Esophagus muscularis mucosa (tissue), 4 donors: ENCODE results near the gene GINS1. TPM values are rescaled to one million over a fixed set of nuclear protein-coding genes. Genes with fewer than 3 reads are reported as not detected.

Experiments used
- DNase-seq: peaks from one replicate; pipeline ENCODE4 v3.0.0-alpha.2; 2017; ENCODE audit errors: extremely low spot score
- H3K27ac ChIP-seq, 4 donors: fragments of 200-600 bp; sonication (generic); replicated peaks in 1 of 4; 1 replicate in 3 of 4; 2 replicates in 1 of 4; pipeline ENCODE4 v1.5.1; 2016 to 2019; ENCODE audit warnings: mild to moderate bottlenecking in 1 of 4
- H3K27me3 ChIP-seq, 4 donors: fragments of 200-600 bp; sonication (generic); one replicate each; pipeline versions ENCODE4 v1.5.1 to v1.6.0; 2016 to 2019
- H3K36me3 ChIP-seq, 4 donors: fragments of 200-600 bp; sonication (generic); one replicate each; pipeline ENCODE4 v1.5.1; 2016 to 2019
- H3K4me1 ChIP-seq, 4 donors: fragments of 200-600 bp; sonication (generic); one replicate each; pipeline ENCODE4 v1.5.1; 2016 to 2019
- H3K4me3 ChIP-seq, 4 donors: fragments of 200-600 bp; sonication (generic); 1 replicate in 2 of 4; 2 replicates in 2 of 4; pipeline ENCODE4 v1.5.1; 2016 to 2019; ENCODE audit warnings: mild to moderate bottlenecking in 4 of 4, moderate library complexity in 1 of 4
- H3K9me3 ChIP-seq, 4 donors: fragments of 200-600 bp; sonication (generic); 1 replicate in 3 of 4; 2 replicates in 1 of 4; pipeline ENCODE4 v1.5.1; 2016 to 2019
- EP300 ChIP-seq: sonication (generic); formaldehyde crosslinking; IDR thresholded peaks from one replicate; pipeline ENCODE4 v1.6.1; 2017; ENCODE audit warnings: antibody characterized with exemption
- POLR2A ChIP-seq: fragments of 450-650 bp; IDR thresholded peaks from one replicate; pipeline ENCODE4 v1.6.1; 2017; ENCODE audit warnings: antibody characterized with exemption, moderate library complexity, mild to moderate bottlenecking, low read depth
- POLR2AphosphoS5 ChIP-seq, 2 donors: sonication (generic); formaldehyde crosslinking; IDR thresholded peaks; one replicate each; pipeline ENCODE4 v1.6.1; 2017; ENCODE audit warnings: antibody characterized with exemption in 2 of 2
- WGBS: methylation state at CpG from one replicate; pipeline ENCODE4 v1.1.5; 2018; 5-methylcytosine and 5-hydroxymethylcytosine counted together
- intact Hi-C: fragments of 100-400 bp; cut with DNase I; formaldehyde crosslinking; loops from one replicate; pipeline ENCODE4 v1.15.1; 2023
- total RNA-seq, 4 donors: library from RNA; depleted of rRNA; stranded (reverse); fragments of >200 nt; gene quantifications; one replicate each; pipeline versions ENCODE4 v1.1.0 to v1.2.1, GENCODE V29; 2016
- TF ChIP-seq, protein P1 (sequence below), 3 experiments: fragments of 200-600 bp in 2 of 3; fragments of 450-650 bp in 1 of 3; sonication (generic) in 2 of 3; IDR thresholded peaks; one replicate each; pipeline ENCODE4 v1.5.1; 2017 to 2019; ENCODE audit warnings: antibody characterized with exemption in 3 of 3, mild to moderate bottlenecking in 2 of 3, moderate library complexity in 1 of 3

The GINS1 gene
- total RNA-seq, 4 donors from 2014 or later = 0.33 to 0.63 (median 0.47) TPM

DNA sequence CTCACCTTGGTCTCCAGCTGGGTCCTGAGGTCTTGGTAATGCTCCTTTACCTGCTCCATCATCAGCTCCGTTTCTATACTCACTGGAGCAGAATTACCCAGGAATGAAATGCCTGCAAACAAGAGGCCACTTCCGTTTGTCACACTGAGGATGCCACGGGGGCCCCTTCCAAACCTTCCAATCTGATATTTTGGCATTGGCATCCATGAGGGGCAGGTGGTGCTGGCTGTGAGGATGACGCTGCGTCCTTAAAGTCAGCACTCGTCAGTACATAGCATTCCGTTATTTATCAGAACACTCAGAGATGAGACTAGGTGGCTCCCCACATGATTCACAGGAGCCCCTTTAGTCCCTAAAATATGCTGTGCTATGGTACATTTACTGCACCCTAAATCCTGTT is 72.7 kb downstream of the GINS1 start:
- H3K9me3 ChIP-seq = no peaks in the 10 kb centered on the region
- H3K27me3 ChIP-seq = no peaks in the 10 kb centered on the region
- intact Hi-C loops = no loop called here
- no peak for DNase-seq
- TF ChIP-seq POLR2AphosphoS5 (IDR thresholded peaks at IDR 0.05) (no peak), POLR2A (no peak), EP300 (no peak)
- TF ChIP-seq, protein P1, sequence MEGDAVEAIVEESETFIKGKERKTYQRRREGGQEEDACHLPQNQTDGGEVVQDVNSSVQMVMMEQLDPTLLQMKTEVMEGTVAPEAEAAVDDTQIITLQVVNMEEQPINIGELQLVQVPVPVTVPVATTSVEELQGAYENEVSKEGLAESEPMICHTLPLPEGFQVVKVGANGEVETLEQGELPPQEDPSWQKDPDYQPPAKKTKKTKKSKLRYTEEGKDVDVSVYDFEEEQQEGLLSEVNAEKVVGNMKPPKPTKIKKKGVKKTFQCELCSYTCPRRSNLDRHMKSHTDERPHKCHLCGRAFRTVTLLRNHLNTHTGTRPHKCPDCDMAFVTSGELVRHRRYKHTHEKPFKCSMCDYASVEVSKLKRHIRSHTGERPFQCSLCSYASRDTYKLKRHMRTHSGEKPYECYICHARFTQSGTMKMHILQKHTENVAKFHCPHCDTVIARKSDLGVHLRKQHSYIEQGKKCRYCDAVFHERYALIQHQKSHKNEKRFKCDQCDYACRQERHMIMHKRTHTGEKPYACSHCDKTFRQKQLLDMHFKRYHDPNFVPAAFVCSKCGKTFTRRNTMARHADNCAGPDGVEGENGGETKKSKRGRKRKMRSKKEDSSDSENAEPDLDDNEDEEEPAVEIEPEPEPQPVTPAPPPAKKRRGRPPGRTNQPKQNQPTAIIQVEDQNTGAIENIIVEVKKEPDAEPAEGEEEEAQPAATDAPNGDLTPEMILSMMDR (IDR thresholded peaks at IDR 0.05) = no peak
- H3K4me1 ChIP-seq = no peaks in the 10 kb centered on the region
- H3K36me3 ChIP-seq = peaks cover 4 to 73% (median 34%) of the 10 kb centered on the region in 4 donors
- no peak overlapping the region for H3K4me3 ChIP-seq
- no peak overlapping the region for H3K27ac ChIP-seq
- WGBS = 92% methylated on average over 7 of the region's 7 CpGs

DNA sequence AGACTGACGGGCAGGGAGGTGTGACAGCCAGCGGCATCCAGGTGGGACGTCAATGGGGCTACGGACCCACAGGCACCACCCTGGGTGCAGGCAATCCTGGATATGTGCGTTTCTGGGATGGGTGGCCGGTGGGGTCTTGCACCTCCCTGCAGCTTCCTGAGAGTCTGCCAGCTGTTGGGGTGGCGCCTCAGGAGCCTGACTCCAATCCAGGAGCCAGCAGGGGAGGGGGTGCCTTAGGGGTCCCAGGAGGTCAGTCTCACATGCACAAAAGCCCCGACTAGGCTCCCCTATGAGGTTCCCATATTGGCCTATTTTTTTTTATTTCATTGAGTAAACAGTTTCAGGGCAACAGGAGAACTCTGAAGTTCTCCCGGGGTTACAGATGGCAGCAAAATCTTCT is 73.3 kb downstream of the GINS1 start:
- Histone ChIP-seq H3K4me1 (no peaks in the 10 kb centered on the region), H3K4me3 (no peak overlapping the region), H3K36me3 (peaks cover 4 to 71% (median 33%) of the 10 kb centered on the region in 4 donors), H3K9me3 (no peaks in the 10 kb centered on the region), H3K27ac (no peak overlapping the region), H3K27me3 (no peaks in the 10 kb centered on the region)
- no peak for DNase-seq
- 88% methylated on average over 9 of the region's 9 CpGs for WGBS
- TF ChIP-seq POLR2AphosphoS5 (IDR thresholded peaks at IDR 0.05) = no peak
- intact Hi-C loops = no loop called here

GRCh38 chr20:25481235-25481917 is 73.9 kb downstream of the GINS1 start:
- intact Hi-C loops = no loop called here
- no peak overlapping the region for H3K4me3 ChIP-seq
- TF ChIP-seq POLR2A (no peak), EP300 (no peak), POLR2AphosphoS5 (IDR thresholded peaks at IDR 0.05) (no peak)
- TF ChIP-seq, protein P1 (IDR thresholded peaks at IDR 0.05) = no peak
- H3K4me1 ChIP-seq = peaks cover 0 to 3% (median 0%) of the 10 kb centered on the region in 4 donors
- H3K27ac ChIP-seq = no peak overlapping the region
- H3K36me3 ChIP-seq = peaks cover 4 to 66% (median 30%) of the 10 kb centered on the region in 4 donors
- no peak for DNase-seq
- H3K27me3 ChIP-seq = no peaks in the 10 kb centered on the region
- no peaks in the 10 kb centered on the region for H3K9me3 ChIP-seq
- WGBS = 90% methylated on average over 5 of the region's 11 CpGs

- Histone ChIP-seq H3K4me3 (no peak overlapping the region), H3K27me3 (no peaks in the 10 kb centered on the region), H3K9me3 (no peaks in the 10 kb centered on the region), H3K36me3 (peaks cover 4 to 64% (median 27%) of the 10 kb centered on the region in 4 donors), H3K27ac (no peak overlapping the region), H3K4me1 (peaks cover 0 to 3% (median 0%) of the 10 kb centered on the region in 4 donors)
- TF ChIP-seq POLR2A (no peak), POLR2AphosphoS5 (IDR thresholded peaks at IDR 0.05) (no peak), EP300 (no peak)
- TF ChIP-seq, protein P1 (IDR thresholded peaks at IDR 0.05) = no peak
- DNase-seq = no peak
- WGBS = 87% methylated on average over 11 of the region's 12 CpGs
- intact Hi-C loops = no loop called here
These were observed 74.4 kb downstream of the GINS1 start for GRCh38 chr20:25481918-25482253.

DNA sequence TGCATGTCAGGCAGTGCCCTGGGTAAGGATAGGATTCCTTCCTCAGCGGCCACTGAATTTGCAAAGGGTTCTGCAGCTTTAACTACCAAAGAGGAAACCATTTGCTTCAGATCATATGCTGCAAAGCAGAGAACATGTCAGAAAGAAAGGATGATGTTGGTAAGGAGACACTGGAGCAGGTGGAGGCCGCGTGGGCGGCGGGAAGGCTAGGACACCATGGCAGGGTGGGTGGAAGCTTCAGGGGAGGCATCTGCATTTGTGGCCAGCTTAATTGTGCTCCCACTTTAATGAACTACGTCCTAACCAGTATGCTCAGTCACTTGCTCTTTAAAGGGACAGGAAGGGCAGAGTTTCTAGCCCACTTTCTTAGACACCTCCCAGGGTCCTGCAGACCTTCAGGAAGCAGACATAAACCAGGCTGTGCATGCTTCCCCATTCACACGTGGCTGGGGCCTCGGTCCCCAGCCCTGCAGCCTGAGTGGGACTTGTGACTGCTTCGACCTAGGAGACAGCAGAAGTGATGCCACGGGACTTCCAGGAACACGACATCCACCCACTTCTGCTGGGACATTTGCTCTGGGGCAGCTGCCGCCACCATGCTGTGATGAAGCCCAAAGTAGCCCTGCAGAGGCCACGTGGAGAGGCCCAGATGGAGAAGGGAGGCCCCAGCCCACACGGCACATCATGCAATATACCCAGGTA is 76.1 kb downstream of the GINS1 start:
- no peaks in the 10 kb centered on the region for H3K9me3 ChIP-seq
- H3K36me3 ChIP-seq = peaks cover 3 to 67% (median 24%) of the 10 kb centered on the region in 4 donors
- peaks cover 0 to 3% (median 0%) of the 10 kb centered on the region in 4 donors for H3K4me1 ChIP-seq
- no peak for DNase-seq
- H3K4me3 ChIP-seq = no peak overlapping the region
- H3K27me3 ChIP-seq = no peaks in the 10 kb centered on the region
- WGBS = 85% methylated on average over 14 of the region's 14 CpGs
- no peak for TF ChIP-seq EP300
- TF ChIP-seq, protein P1 (IDR thresholded peaks at IDR 0.05) = no peak
- no peak for TF ChIP-seq POLR2AphosphoS5 (IDR thresholded peaks at IDR 0.05)
- no peak for TF ChIP-seq POLR2A
- no peak overlapping the region for H3K27ac ChIP-seq
- intact Hi-C loops = no loop called here
